Upper lobe of right lung (tissue), 1 donor: Measurements from ENCODE around the gene DISP2. TPM values are rescaled to one million over a fixed set of nuclear protein-coding genes. Genes with fewer than 3 reads are reported as not detected.

Experiments
- ATAC-seq: fragments of 200-7000 bp; cut with Tn5 transposase; one replicate; pipeline ENCODE4 v1.9.1; 2020; ENCODE audit warnings: mild to moderate bottlenecking, moderate library complexity
- DNase-seq: peaks from one replicate; pipeline ENCODE4 v3.0.0-alpha.2; 2020
- H3K27ac ChIP-seq: fragments of 200-600 bp; one replicate; pipeline ENCODE4 v1.8.0; 2022
- H3K27me3 ChIP-seq: fragments of 200-600 bp; one replicate; pipeline ENCODE4 v1.8.0; 2022; ENCODE audit warnings: mild to moderate bottlenecking
- H3K36me3 ChIP-seq: fragments of 200-600 bp; one replicate; pipeline ENCODE4 v1.8.0; 2022
- H3K4me1 ChIP-seq: fragments of 200-600 bp; one replicate; pipeline ENCODE4 v1.8.0; 2022
- H3K4me3 ChIP-seq: fragments of 200-600 bp; one replicate; pipeline ENCODE4 v1.8.0; 2022; ENCODE audit warnings: mild to moderate bottlenecking
- H3K9me3 ChIP-seq: fragments of 200-600 bp; one replicate; pipeline ENCODE4 v1.8.0; 2022
- intact Hi-C: fragments of 100-400 bp; cut with DNase I; formaldehyde crosslinking; loops from one replicate; pipeline ENCODE4 v1.11.0; 2022
- total RNA-seq: library from RNA; stranded (reverse); fragmentation: NEBNext Ultra II Directional; extraction: Animal tissue kit (Norgen Biotek cat#: 25700); gene quantifications from one replicate; pipeline ENCODE4 v1.2.1, GENCODE V29; 2021
- TF ChIP-seq, protein P1 (sequence below): fragments of 200-600 bp; IDR thresholded peaks from one replicate; pipeline ENCODE4 v1.8.0; 2022; ENCODE audit warnings: antibody characterized with exemption
- donor health status: DM: no; HTN: yes; CAD: no; lungs with severe emphysema.

The DISP2 gene
- total RNA-seq, 1 donor from 2014 or later: 6.5 TPM

DNA sequence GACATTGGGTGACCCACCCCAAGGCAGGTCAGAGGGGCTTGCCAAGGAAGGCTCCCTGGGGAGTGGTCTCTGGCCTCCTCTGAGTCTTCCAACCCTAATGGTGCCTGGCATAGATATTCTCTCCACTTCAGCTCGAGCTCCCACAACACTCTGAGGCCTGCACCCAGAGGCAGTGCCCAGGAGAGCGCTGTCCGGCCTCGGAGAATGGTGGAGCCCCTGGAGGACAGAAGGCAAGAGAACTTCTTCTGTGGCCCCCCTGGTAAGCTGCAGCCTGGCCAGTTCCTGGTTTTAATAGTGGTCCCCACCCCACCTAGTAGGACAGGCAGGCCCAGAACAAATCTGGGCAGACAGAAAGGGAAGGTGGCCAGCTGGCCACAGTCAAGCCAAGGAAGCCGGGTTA lies 7.0 kb downstream of the DISP2 start:
- H3K27me3 ChIP-seq: no peaks in the 10 kb centered on the region
- H3K4me1 ChIP-seq: peaks cover 12% of the 10 kb centered on the region
- no peaks in the 10 kb centered on the region for H3K36me3 ChIP-seq
- no peak for DNase-seq
- no peak for ATAC-seq
- TF ChIP-seq, protein P1, sequence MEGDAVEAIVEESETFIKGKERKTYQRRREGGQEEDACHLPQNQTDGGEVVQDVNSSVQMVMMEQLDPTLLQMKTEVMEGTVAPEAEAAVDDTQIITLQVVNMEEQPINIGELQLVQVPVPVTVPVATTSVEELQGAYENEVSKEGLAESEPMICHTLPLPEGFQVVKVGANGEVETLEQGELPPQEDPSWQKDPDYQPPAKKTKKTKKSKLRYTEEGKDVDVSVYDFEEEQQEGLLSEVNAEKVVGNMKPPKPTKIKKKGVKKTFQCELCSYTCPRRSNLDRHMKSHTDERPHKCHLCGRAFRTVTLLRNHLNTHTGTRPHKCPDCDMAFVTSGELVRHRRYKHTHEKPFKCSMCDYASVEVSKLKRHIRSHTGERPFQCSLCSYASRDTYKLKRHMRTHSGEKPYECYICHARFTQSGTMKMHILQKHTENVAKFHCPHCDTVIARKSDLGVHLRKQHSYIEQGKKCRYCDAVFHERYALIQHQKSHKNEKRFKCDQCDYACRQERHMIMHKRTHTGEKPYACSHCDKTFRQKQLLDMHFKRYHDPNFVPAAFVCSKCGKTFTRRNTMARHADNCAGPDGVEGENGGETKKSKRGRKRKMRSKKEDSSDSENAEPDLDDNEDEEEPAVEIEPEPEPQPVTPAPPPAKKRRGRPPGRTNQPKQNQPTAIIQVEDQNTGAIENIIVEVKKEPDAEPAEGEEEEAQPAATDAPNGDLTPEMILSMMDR: no peak
- no peak overlapping the region for H3K27ac ChIP-seq
- no peak overlapping the region for H3K4me3 ChIP-seq
- no peaks in the 10 kb centered on the region for H3K9me3 ChIP-seq
- intact Hi-C loops: loop anchor here (10.0 kb wide), 1 partner anchor 60 kb away; no protein-coding TSS in a partner anchor

DNA sequence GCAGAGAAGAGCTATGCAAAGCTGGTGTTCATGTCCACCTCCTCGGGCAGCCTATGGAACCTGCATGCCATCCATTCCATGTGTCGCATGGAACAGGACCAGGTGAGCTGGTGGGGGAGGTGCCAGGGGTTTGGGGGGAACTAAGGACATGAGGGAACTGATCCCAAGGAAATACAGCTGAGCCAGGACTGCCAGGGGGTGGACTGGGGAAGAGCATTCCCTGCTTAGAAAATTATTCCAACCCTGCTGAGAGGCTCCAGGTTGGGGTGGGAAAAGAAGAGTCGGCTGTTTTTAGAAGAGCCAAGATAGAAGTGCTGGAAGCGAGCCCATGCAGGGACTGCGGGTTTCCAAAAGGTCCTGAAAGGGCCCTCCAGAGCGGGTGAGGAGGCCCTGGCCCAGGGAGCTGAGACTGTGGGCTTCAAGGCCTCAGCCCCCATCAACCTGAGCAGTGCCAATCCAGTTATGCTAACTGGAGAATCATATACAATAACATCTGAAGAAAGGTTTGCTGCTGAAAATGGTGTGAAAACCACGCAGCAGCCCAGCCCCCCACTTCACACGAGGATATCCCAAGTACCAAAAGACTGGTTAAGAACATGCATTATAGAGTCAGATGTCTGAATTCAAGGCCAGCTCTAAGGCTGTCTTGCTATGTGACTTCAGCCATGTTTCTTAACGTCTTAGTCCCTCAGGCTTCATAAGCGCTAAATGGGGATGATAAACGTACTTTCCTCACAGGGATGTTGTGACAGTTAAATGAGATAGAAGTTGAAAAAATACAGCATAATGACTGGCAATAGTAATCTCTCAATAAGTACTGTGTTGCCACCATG lies 7.8 kb downstream of the DISP2 start:
- H3K27ac ChIP-seq: no peak overlapping the region
- intact Hi-C loops: loop anchor here (10.0 kb wide), 1 partner anchor 59 kb away; no protein-coding TSS in a partner anchor
- no peaks in the 10 kb centered on the region for H3K36me3 ChIP-seq
- no peaks in the 10 kb centered on the region for H3K9me3 ChIP-seq
- H3K4me1 ChIP-seq: peaks cover 12% of the 10 kb centered on the region
- DNase-seq (no peak), ATAC-seq (no peak)
- TF ChIP-seq, protein P1: no peak
- H3K4me3 ChIP-seq: no peak overlapping the region
- H3K27me3 ChIP-seq: no peaks in the 10 kb centered on the region

DNA sequence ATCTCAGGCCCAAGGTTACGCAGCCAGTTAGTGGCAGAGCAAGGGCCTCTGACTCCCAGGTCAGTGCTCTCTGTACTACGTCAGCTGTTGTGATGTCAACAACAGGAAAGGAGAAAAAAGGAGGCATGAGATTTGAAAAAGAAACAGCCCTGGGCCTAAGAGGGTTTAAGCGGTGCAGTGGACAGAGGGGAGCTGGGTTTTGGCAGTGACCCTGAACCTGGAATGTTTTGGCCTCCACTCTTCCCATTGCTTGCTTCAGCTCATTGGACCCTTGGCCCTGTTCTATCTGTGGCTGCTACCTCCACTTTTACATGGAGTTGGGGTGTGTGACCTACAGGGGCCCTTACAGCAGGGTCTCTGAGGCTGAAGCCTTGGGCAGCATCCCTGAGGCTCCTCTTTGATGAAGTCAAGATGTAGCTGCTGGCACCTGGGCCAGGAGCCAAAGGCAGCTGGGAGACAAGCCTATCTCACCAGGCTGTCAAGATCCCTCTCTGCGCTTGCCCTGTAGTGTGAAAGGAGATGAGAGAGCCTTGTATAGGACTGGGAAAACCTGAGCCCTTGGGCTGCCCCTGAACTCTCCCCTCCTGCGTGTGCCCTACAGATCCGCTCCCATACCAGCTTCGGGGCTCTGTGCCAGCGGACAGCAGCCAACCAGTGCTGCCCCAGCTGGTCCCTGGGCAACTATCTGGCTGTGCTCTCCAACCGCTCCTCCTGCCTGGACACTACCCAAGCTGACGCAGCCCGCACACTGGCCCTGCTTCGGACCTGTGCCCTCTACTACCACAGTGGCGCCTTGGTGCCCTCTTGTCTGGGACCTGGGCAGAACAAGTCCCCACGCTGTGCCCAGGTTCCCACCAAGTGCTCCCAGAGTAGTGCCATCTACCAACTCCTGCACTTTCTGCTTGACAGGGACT lies 8.7 kb downstream of the DISP2 start:
- H3K27me3 ChIP-seq: no peaks in the 10 kb centered on the region
- DNase-seq (peak; percentile 64), ATAC-seq (no peak)
- H3K9me3 ChIP-seq: no peaks in the 10 kb centered on the region
- no peak overlapping the region for H3K27ac ChIP-seq
- TF ChIP-seq, protein P1: no peak
- peak overlapping the region; percentile 48 for H3K4me3 ChIP-seq
- intact Hi-C loops: loop anchor here (10.0 kb wide), 1 partner anchor 58 kb away; no protein-coding TSS in a partner anchor
- peaks cover 12% of the 10 kb centered on the region for H3K4me1 ChIP-seq
- no peaks in the 10 kb centered on the region for H3K36me3 ChIP-seq

DNA sequence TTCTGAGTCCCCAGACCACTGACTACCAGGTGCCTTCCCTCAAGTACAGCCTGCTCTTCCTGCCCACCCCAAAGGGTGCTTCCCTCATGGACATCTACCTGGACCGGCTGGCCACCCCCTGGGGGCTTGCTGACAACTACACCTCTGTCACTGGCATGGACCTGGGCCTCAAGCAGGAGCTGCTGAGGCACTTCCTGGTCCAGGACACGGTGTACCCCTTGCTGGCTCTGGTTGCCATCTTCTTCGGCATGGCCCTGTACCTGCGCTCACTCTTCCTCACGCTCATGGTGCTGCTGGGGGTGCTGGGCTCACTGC lies 9.3 kb downstream of the DISP2 start:
- peaks cover 12% of the 10 kb centered on the region for H3K4me1 ChIP-seq

More for the DNA sequence above, 9.3 kb downstream of the DISP2 start:
- TF ChIP-seq, protein P1: no peak
- Histone ChIP-seq H3K36me3 (no peaks in the 10 kb centered on the region), H3K27ac (peak overlapping the region; percentile 42), H3K9me3 (no peaks in the 10 kb centered on the region), H3K27me3 (no peaks in the 10 kb centered on the region), H3K4me3 (peak overlapping the region; percentile 48)
- intact Hi-C loops: loop anchor here (10.0 kb wide), 1 partner anchor 57 kb away; no protein-coding TSS in a partner anchor
- DNase-seq: no peak
- no peak for ATAC-seq
